ENCODE data around the gene NPHP4.
"Not testable (repeated sequence)": the region's sequence is repeated elsewhere in the genome, so short reads cannot be mapped to it uniquely, and the experiment has no call there.

Gene NPHP4

GRCh38 chr1:5907966-5908365, 84.3 kb downstream of the NPHP4 start:
- DNase-seq = no peak

- DNase-seq = no peak
These were observed 84.8 kb downstream of the NPHP4 start for GRCh38 chr1:5907386-5907785.

- DNase-seq = no peak
These were observed 85.3 kb downstream of the NPHP4 start for GRCh38 chr1:5906966-5907365.

GRCh38 chr1:5906116-5906515, 86.1 kb downstream of the NPHP4 start:
- DNase-seq = no peak

- DNase-seq = no peak
These were observed 86.8 kb downstream of the NPHP4 start for GRCh38 chr1:5905436-5905835.

GRCh38 chr1:5904551-5904950, 87.7 kb downstream of the NPHP4 start:
- no peak for DNase-seq

- no peak for DNase-seq
These were observed 88.5 kb downstream of the NPHP4 start for GRCh38 chr1:5903680-5904079.

- no peak for DNase-seq
These were observed 89.2 kb downstream of the NPHP4 start for GRCh38 chr1:5903031-5903430.

- no peak for DNase-seq
These were observed 90.4 kb downstream of the NPHP4 start for GRCh38 chr1:5901841-5902240.

GRCh38 chr1:5901150-5901549, 91.1 kb downstream of the NPHP4 start:
- DNase-seq = no peak

- DNase-seq = no peak
These were observed 94.0 kb downstream of the NPHP4 start for GRCh38 chr1:5898266-5898665.

GRCh38 chr1:5896706-5897660, 95.2 kb downstream of the NPHP4 start:
- no peak for DNase-seq

GRCh38 chr1:5895446-5896406, 96.5 kb downstream of the NPHP4 start:
- DNase-seq = no peak

GRCh38 chr1:5893699-5894278, 98.4 kb downstream of the NPHP4 start:
- DNase-seq = not testable (repeated sequence)

- DNase-seq = no peak
These were observed 99.9 kb downstream of the NPHP4 start for GRCh38 chr1:5892329-5892728.

- no peak for DNase-seq
These were observed 100.5 kb downstream of the NPHP4 start for GRCh38 chr1:5891736-5892135.

- no peak for DNase-seq
These were observed 101.1 kb downstream of the NPHP4 start for GRCh38 chr1:5891137-5891536.

- DNase-seq = no peak
These were observed 101.7 kb downstream of the NPHP4 start for GRCh38 chr1:5890346-5891106.

GRCh38 chr1:5889901-5890300, 102.3 kb downstream of the NPHP4 start:
- DNase-seq = no peak

GRCh38 chr1:5889462-5889861, 102.8 kb downstream of the NPHP4 start:
- no peak for DNase-seq

GRCh38 chr1:5888606-5889211, 103.5 kb downstream of the NPHP4 start:
- no peak for DNase-seq

GRCh38 chr1:5887971-5888361, 104.3 kb downstream of the NPHP4 start:
- no peak for DNase-seq
